ENCODE results near the gene MCF2L.

Gene MCF2L

DNA sequence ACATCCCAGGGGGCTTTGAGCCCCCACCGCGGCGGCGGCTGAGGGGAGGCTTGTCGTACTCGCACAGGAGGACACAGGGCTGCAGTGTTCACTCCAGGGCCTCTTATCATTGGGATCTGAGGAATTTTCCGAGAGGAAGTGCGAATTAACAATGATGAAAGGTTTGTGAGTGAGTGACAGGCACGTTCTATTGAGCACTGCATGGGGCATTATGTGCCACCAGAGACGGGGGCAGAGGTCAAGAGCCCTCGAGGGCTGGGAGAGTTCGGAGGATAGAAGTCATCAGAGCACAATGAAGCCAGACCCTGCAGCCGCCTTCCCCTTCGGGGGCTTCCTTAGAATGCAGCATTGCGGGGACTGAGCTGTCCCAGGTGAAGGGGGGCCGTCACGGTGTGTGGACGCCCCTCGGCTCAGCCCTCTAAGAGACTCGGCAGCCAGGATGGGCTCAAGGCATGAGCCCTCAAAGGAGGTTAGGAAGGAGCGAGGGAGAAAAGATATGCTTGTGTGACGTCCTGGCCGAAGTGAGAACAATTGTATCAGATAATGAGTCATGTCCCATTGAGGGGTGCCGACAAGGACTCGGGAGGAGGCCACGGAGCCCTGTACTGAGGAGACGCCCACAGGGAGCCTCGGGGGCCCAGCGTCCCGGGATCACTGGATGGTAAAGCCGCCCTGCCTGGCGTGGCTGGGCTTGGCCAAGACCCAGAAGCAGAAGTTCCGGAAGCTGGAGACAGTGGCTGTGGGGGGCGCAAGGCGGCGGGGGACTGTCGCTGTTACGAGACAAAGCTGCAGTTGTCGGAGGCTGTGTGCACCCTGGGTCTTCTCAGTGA lies 53.9 kb downstream of the MCF2L start:
- no peak overlapping the region for H3K27ac ChIP-seq
- no peak overlapping the region for H3K4me3 ChIP-seq
- no peak for DNase-seq (ENCODE audit: low spot score)
- TF ChIP-seq, protein P1, sequence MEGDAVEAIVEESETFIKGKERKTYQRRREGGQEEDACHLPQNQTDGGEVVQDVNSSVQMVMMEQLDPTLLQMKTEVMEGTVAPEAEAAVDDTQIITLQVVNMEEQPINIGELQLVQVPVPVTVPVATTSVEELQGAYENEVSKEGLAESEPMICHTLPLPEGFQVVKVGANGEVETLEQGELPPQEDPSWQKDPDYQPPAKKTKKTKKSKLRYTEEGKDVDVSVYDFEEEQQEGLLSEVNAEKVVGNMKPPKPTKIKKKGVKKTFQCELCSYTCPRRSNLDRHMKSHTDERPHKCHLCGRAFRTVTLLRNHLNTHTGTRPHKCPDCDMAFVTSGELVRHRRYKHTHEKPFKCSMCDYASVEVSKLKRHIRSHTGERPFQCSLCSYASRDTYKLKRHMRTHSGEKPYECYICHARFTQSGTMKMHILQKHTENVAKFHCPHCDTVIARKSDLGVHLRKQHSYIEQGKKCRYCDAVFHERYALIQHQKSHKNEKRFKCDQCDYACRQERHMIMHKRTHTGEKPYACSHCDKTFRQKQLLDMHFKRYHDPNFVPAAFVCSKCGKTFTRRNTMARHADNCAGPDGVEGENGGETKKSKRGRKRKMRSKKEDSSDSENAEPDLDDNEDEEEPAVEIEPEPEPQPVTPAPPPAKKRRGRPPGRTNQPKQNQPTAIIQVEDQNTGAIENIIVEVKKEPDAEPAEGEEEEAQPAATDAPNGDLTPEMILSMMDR (IDR thresholded peaks at IDR 0.05) = no peak

DNA sequence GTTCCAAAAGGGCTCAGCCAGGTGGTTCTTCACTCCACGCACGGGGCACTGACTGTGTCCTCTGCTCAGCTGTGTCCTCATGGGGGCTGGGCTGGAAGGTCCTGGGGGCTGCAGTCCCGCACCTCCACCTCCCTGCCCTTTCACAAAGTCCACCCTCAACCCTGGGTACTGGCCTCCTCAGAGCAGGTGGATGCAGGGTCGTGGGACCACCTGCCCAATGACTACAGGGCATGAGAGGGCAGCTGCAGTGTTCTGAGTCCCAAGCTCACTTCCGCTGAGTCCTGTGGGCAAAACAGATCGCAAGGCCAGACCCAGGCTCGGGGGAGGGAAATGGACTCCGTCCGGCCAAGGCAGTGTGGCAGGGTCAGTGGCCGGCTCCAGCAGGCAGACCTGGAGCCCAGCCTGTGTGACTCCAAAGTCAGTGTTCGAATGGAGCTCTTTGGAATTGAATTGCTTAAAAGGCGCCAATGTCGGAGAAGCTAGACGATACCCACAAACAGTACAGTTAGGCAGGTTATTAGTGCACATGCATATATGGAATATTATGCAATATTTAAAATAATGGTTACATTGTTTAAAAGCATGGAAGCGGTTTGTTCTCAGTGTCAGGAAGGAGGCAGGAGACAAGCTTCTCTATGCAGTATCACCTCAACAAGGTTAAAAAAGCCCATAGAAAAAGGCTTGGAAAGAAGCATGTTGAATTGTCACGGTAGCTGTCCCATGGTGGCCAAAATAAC lies 54.8 kb downstream of the MCF2L start:
- Histone ChIP-seq H3K27ac (no peak overlapping the region), H3K4me3 (no peak overlapping the region)
- TF ChIP-seq, protein P1 (IDR thresholded peaks at IDR 0.05) = no peak
- DNase-seq (ENCODE audit: low spot score) = no peak

DNA sequence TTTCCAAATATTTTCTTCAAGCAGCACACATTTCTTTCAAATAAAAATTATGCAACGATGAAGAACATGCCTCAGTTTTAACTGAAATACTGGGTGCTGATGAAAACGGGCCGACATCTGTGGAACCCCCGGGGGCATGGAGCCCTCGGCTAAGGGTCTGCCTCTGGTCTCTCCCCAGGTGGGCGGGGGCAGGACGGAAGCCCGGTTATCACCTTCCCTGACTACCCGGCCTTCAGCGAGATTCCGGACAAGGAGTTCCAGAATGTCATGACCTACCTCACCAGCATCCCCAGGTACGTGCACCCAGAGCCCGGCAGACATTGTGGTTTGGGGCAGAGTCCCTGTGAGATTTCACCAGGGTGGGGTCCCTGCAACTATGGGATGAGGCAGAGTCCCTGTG lies 55.5 kb downstream of the MCF2L start:
- TF ChIP-seq, protein P1 (IDR thresholded peaks at IDR 0.05) = no peak
- Histone ChIP-seq H3K4me3 (no peak overlapping the region), H3K27ac (no peak overlapping the region)
- DNase-seq (ENCODE audit: low spot score) = no peak

DNA sequence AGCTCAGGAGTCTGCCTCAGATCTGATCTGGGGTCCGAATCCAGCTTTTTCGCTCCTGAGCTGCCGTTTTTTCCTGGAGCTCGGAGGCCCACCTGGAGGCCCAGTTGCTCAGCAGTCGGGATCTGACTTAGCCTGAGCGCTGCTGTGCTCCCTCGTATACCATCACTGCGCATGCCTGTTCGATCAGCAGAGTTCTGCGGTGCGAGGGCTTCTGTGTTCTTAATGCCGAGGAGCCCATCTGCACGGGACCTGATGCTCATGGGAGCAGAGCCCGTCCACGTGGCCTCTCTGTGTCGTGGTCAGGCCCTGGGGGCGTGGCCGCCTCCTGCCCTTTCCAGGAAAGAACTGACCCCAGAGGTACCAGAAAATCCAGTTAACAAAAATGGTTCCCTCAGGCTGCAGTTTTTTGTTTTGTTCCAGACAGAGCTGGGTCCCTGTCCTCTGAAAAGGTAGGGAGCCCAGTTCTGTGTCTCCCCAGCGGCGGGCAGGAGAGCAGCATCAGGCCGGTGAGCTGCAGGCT lies 57.4 kb downstream of the MCF2L start:
- no peak overlapping the region for H3K27ac ChIP-seq
- H3K4me3 ChIP-seq = no peak overlapping the region
- no peak for DNase-seq (ENCODE audit: low spot score)
- TF ChIP-seq, protein P1 (IDR thresholded peaks at IDR 0.05) = no peak

DNA sequence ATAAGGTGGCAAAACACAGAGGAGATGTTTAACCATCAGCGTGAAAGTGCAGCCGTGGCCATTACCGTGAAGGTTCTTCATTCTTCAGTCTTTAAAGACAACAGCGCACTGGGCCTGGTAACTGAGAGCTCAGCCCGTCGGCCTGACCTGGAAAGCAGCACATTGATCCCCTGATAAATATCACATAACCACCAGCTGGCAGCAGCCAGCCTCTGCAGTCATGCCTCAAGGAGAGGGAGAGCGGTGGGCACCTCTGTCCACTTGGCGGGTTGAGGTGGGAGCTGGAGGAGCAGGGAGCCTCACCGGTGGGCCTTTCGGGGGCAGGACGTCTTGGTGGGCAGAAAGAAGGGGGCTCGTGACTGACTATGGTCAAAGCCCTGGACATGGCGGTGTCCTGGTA lies 58.1 kb downstream of the MCF2L start:
- no peak for DNase-seq (ENCODE audit: low spot score)
- Histone ChIP-seq H3K4me3 (no peak overlapping the region), H3K27ac (no peak overlapping the region)
- TF ChIP-seq, protein P1 (IDR thresholded peaks at IDR 0.05) = no peak

DNA sequence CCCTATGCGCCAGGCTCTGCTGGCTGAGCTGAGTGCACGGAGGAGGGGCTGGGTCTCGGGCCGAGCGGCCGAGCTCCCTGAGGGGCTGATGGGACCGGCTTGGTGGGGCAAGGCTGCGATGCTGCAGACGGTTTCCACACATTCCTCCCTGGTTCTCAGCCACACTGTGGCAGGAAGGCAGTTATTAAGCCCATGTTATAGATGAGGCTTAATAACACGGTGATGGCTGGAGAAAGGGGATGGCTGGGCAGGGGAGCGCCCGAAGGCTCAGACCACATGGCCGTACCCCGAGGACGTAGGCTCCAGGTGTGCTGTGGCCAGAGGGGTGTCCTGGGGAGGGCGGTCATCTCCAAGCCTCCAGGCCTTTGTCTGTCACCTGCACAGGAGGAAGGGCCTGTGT lies 58.6 kb downstream of the MCF2L start:
- TF ChIP-seq, protein P1 (IDR thresholded peaks at IDR 0.05) = no peak
- DNase-seq (ENCODE audit: low spot score) = no peak
- Histone ChIP-seq H3K27ac (no peak overlapping the region), H3K4me3 (no peak overlapping the region)
